Large intestine (tissue), 12 donors: ENCODE results near the gene TACC2. TPM values are rescaled to one million over a fixed set of nuclear protein-coding genes. Genes with fewer than 3 reads are reported as not detected.

Experiments
- DNase-seq, 2 donors: peaks; one replicate each; pipeline versions ENCODE4 v3.0.0 to v3.0.0-alpha.2; 2013
- H3K27ac ChIP-seq: one replicate; pipeline ENCODE4 v1.5.1; 2013; ENCODE audit warnings: low read length
- H3K27me3 ChIP-seq: 2 replicates; pipeline ENCODE4 v1.6.1; 2013; ENCODE audit warnings: low read length; ENCODE audit not compliant: control insufficient read depth, insufficient read depth
- H3K36me3 ChIP-seq: 2 replicates; pipeline ENCODE4 v1.6.1; 2013; ENCODE audit warnings: low read length; ENCODE audit not compliant: control insufficient read depth, insufficient read depth
- H3K4me1 ChIP-seq: one replicate; pipeline ENCODE4 v1.6.1; 2013; ENCODE audit warnings: low read length; ENCODE audit not compliant: control insufficient read depth, insufficient read depth
- H3K4me3 ChIP-seq: one replicate; pipeline ENCODE4 v1.5.1; 2013; ENCODE audit warnings: low read length
- H3K9me3 ChIP-seq: one replicate; pipeline ENCODE4 v1.6.1; 2013; ENCODE audit warnings: mild to moderate bottlenecking, low read depth, low read length, moderate library complexity; ENCODE audit not compliant: control insufficient read depth
- WGBS: methylation state at CpG from one replicate; pipeline ENCODE4 v1.1.5; 2013; ENCODE audit warnings: low lambda C conversion rate; ENCODE audit not compliant: insufficient coverage; 5-methylcytosine and 5-hydroxymethylcytosine counted together
- long read RNA-seq, 11 donors: transcript quantifications; one replicate each; lab custom pipeline, GENCODE V29; 2026
- polyA plus RNA-seq: library from polyadenylated mRNA; unstranded; fragments of 120-200 nt; gene quantifications from one replicate; pipeline ENCODE4 v1.2.1, GENCODE V29; 2013

TACC2 gene, protein sequence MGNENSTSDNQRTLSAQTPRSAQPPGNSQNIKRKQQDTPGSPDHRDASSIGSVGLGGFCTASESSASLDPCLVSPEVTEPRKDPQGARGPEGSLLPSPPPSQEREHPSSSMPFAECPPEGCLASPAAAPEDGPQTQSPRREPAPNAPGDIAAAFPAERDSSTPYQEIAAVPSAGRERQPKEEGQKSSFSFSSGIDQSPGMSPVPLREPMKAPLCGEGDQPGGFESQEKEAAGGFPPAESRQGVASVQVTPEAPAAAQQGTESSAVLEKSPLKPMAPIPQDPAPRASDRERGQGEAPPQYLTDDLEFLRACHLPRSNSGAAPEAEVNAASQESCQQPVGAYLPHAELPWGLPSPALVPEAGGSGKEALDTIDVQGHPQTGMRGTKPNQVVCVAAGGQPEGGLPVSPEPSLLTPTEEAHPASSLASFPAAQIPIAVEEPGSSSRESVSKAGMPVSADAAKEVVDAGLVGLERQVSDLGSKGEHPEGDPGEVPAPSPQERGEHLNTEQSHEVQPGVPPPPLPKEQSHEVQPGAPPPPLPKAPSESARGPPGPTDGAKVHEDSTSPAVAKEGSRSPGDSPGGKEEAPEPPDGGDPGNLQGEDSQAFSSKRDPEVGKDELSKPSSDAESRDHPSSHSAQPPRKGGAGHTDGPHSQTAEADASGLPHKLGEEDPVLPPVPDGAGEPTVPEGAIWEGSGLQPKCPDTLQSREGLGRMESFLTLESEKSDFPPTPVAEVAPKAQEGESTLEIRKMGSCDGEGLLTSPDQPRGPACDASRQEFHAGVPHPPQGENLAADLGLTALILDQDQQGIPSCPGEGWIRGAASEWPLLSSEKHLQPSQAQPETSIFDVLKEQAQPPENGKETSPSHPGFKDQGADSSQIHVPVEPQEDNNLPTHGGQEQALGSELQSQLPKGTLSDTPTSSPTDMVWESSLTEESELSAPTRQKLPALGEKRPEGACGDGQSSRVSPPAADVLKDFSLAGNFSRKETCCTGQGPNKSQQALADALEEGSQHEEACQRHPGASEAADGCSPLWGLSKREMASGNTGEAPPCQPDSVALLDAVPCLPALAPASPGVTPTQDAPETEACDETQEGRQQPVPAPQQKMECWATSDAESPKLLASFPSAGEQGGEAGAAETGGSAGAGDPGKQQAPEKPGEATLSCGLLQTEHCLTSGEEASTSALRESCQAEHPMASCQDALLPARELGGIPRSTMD (N-terminal part only)
- 85.5 TPM for polyA plus RNA-seq
- long read RNA-seq, donor 1, partial matches to known transcripts, result 10 of 10 reads
- long read RNA-seq, donor 1, other reads (novel, unspliced or antisense), result 0 of 10 reads
- long read RNA-seq, donor 2, partial matches to known transcripts, result 29 of 39 reads
- long read RNA-seq, donor 2, other reads (novel, unspliced or antisense), result 5 of 39 reads
- long read RNA-seq, donor 3, result 0 reads
- long read RNA-seq, donor 4, partial matches to known transcripts, result 7 of 9 reads
- long read RNA-seq, donor 4, other reads (novel, unspliced or antisense), result 0 of 9 reads
- long read RNA-seq, donor 5, partial matches to known transcripts, result 8 of 11 reads
- long read RNA-seq, donor 5, other reads (novel, unspliced or antisense), result 0 of 11 reads
- long read RNA-seq, donor 6, transcript TACC2-205 (13 exons, 3,281 nt), result major isoform, 6 of 19 reads
- long read RNA-seq, donor 6, partial matches to known transcripts, result 10 of 19 reads
- long read RNA-seq, donor 6, other reads (novel, unspliced or antisense), result 0 of 19 reads
- long read RNA-seq, donor 7, result 0 reads
- long read RNA-seq, donor 8, transcript TACC2-205 (13 exons, 3,281 nt), result major isoform, 5 of 52 reads
- long read RNA-seq, donor 8, partial matches to known transcripts, result 28 of 52 reads
- long read RNA-seq, donor 8, other reads (novel, unspliced or antisense), result 15 of 52 reads
- long read RNA-seq, donor 9, transcript TACC2-205 (13 exons, 3,281 nt), result major isoform, 5 of 22 reads
- long read RNA-seq, donor 9, partial matches to known transcripts, result 9 of 22 reads
- long read RNA-seq, donor 9, other reads (novel, unspliced or antisense), result 5 of 22 reads
- long read RNA-seq, donor 10, partial matches to known transcripts, result 34 of 47 reads
- long read RNA-seq, donor 10, other reads (novel, unspliced or antisense), result 11 of 47 reads
- long read RNA-seq, donor 11, partial matches to known transcripts, result 18 of 22 reads
- long read RNA-seq, donor 11, other reads (novel, unspliced or antisense), result 0 of 22 reads

DNA sequence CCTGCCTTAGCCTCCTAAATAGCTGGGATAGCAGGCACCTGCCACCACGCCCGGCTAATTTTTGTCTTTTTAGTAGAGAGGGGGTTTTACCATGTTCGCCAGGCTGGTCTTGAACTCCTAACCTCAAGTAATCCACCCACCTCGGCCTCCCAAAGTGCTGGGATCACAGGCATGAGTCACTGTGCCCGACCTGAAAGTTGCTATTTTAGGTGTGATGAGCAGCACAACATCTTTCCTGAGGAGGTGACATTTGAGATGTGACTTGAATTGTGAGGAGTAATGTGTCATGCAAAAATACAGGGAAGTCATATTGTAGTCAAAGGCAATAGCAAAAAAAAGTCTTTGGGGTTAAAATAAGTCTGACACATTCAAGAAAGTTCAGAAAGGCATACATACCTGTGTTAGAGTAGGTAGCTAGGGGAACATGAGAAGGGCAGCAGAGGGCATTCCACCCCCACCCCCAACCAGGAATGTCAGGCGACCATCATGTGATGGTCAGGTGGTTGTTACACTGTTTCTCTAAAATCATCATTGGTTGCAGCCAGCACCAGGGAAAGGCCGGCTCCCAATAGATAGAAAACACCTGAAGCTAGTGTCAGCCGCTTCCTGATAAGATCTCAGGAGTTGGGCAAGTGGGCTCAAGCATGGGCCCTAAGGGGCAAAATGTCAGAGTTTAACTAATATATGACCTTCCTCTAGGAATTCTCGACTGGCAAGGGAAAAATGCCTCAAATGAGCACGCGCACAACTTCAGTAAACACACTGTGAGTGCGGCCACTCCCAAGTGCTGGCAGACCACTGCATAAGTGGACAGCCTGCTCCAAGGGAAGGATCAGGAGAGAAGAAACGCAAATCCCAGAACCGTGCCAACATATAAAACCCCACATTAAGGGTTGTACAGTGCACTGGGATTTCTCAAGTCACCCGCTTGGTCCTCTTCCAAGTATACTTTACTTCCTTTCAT, at the start of gene TACC2:
TSS of gene TACC2 (plus strand) at position 803 of the 964 bp plus-strand sequence. CDS start 32,819 bp downstream, outside the sequence.
- DNase-seq, result no peak
- no peak within 1 kb of the TSS for H3K27ac ChIP-seq
- no peaks in the 10 kb centered on the region for H3K27me3 ChIP-seq
- no peak within 1 kb of the TSS for H3K4me3 ChIP-seq
- H3K36me3 ChIP-seq, result no peaks in the 10 kb centered on the region
- no CpG with 5 or more reads among the region's 15 CpGs for WGBS
- H3K4me1 ChIP-seq, result peaks cover 14% of the 10 kb centered on the region
- no peaks in the 10 kb centered on the region for H3K9me3 ChIP-seq

DNA sequence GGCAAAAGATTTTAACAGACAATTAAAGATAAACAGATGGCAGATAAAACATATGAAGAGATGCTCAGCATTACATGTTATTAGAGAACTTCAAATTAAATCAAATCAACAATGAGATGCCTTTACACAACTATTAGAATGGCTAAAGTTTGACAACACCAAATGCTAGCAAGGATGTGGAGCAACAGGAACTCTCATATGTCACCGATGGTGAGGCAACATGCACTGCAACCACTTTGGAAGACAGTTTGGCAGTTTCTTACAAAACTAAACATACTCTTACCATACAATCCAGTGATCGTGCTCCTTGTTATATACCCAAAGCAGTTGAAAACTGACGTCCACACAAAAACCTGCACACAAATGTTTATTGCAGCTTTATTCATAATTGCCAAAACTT, 47.4 kb upstream of the TACC2 start:
- no peak overlapping the region for H3K27ac ChIP-seq
- WGBS, result no CpG with 5 or more reads among the region's 3 CpGs

DNA sequence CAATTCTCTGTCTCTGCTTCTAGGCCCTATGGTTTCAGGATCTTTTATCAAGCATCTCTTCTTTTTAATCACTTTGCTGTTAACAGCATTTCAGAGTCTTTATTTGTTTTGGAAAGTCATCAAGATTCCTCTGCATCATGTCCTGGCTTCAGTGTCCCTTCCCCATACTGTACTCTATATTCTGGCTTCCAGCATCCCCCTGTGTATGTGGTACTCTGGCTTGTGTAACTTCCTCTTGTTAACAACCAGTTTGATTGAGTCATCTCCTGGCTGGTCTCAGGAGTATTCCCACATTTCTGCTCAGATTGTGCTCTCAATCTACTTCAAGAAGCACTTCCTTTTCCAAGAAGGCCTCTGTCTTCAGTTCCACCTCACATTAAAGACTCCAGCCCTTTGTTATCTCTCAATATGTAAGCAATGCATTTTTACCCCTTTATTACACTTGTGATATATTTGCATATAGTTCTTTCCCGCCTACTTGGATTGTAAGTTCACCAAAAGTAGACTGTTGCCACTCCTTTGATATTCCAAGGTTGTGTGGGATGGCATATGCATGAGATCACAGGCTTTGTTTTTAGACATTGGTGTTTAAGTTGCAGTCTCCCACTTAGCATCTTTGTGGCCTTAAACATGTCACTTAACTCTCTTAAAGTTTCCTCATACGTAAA, 46.1 kb upstream of the TACC2 start:
- peak in 1 of 2 donors; percentile 49 for DNase-seq
- no peak overlapping the region for H3K27ac ChIP-seq
- WGBS, result 22% methylated on average over 1 of the region's 2 CpGs

More for the DNA sequence above, 47.4 kb upstream of the TACC2 start:
- H3K9me3 ChIP-seq, result no peaks in the 10 kb centered on the region
- no peak for DNase-seq
- H3K36me3 ChIP-seq, result no peaks in the 10 kb centered on the region
- H3K4me3 ChIP-seq, result no peak overlapping the region
- no peaks in the 10 kb centered on the region for H3K27me3 ChIP-seq
- peaks cover 8% of the 10 kb centered on the region for H3K4me1 ChIP-seq

DNA sequence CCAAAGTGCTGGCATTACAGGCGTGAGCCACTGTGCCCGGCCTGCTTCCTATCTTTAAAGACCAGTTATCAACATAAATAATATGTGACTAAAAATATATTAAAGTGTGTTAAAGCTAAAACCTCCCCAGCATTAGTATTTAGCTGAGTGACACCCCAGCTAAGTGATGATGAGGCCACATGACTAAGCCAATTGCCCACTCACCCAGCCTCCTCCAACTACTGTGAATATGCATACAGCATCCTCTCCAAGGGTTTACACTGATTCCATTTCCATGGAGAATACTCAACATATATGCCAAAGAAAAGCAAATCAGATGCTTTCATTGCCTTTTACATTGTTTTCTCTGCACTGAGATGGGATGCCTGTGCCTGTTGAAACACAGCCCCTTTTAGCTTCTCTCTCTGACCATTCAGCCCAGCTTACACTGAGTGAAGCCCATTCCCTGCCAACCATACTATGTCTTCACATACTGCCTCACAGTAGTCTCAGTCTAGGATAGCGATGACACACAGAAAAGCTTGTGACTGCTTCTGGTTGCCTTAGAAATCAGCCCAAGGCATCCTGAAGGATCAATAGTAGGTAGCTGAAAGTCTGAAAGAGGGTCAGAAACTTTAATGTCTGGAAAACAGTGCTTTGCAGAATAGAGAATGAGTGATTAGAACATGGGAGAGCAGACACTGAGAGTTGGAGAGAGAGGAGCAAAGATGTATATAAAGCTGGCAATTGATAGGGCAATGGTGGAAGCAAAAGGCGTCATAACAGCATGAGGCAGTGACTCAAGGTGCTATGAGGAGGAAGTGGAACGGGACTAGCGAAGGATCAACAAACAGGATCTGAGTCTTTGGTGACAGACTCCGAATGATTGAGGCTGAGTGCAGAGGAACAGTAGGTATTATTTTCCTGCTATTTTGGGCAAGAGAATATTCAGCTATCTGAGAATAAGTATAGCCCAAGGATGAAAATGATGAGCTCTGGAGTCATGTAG, 41.3 kb upstream of the TACC2 start:
- no peaks in the 10 kb centered on the region for H3K9me3 ChIP-seq
- H3K4me3 ChIP-seq, result no peak overlapping the region
- no peak overlapping the region for H3K27ac ChIP-seq
- no peaks in the 10 kb centered on the region for H3K36me3 ChIP-seq
- peak in 1 of 2 donors; percentile 16 for DNase-seq
- H3K4me1 ChIP-seq, result peaks cover 23% of the 10 kb centered on the region
- H3K27me3 ChIP-seq, result no peaks in the 10 kb centered on the region
- WGBS, result no CpG with 5 or more reads among the region's 7 CpGs

More for the DNA sequence above, 46.1 kb upstream of the TACC2 start:
- H3K36me3 ChIP-seq, result no peaks in the 10 kb centered on the region
- no peaks in the 10 kb centered on the region for H3K27me3 ChIP-seq
- H3K4me3 ChIP-seq, result no peak overlapping the region
- H3K4me1 ChIP-seq, result peaks cover 6% of the 10 kb centered on the region
- no peaks in the 10 kb centered on the region for H3K9me3 ChIP-seq

DNA sequence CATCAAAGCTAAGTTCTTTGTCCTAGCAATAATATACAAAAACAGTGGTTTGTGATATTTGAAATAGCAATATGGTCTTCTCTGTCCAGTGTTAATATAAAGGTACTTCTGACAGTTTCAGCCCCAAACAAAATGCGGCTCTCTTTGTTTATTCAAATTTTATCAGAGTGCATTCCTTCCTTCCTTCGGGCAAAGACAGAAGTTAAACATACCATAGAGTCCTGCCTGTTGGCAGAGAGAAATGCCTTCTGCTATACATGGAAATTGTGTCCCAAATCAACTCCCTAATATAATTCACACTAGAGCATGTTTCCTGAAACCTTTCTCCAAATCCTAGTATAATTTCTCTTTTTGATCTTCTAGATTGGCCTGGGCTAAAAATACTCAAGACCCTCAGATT, 39.9 kb upstream of the TACC2 start:
- no peaks in the 10 kb centered on the region for H3K27me3 ChIP-seq
- no peak for DNase-seq
- H3K36me3 ChIP-seq, result no peaks in the 10 kb centered on the region
- WGBS, result no CpG with 5 or more reads among the region's 2 CpGs
- no peak overlapping the region for H3K27ac ChIP-seq
- H3K4me3 ChIP-seq, result no peak overlapping the region
- H3K4me1 ChIP-seq, result peaks cover 18% of the 10 kb centered on the region
- H3K9me3 ChIP-seq, result no peaks in the 10 kb centered on the region

DNA sequence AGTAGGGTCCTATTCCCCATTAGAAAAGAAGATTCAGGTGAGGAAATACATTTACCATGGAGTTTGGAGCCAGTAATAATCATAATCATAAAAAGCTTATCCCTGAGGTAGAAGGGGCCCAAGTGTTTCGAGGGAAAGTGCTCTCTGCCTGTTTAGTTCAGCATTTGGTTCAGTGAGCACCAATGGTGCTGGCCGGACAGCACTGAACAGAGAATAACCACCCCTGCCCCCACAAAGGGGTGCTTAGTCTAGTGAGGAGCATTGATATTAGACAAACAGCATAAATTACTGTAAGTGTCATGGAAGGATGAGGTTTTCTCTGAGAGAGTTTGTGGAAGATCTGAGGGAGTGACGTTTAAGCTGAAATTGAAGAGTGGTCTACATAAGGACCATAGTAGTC, 39.5 kb upstream of the TACC2 start:
- DNase-seq, result peak in 1 of 2 donors; percentile 50
- Histone ChIP-seq H3K27me3 (no peaks in the 10 kb centered on the region), H3K4me1 (peaks cover 18% of the 10 kb centered on the region), H3K9me3 (no peaks in the 10 kb centered on the region), H3K4me3 (no peak overlapping the region), H3K27ac (no peak overlapping the region), H3K36me3 (no peaks in the 10 kb centered on the region)
- 20% methylated on average over 1 of the region's 3 CpGs for WGBS

DNA sequence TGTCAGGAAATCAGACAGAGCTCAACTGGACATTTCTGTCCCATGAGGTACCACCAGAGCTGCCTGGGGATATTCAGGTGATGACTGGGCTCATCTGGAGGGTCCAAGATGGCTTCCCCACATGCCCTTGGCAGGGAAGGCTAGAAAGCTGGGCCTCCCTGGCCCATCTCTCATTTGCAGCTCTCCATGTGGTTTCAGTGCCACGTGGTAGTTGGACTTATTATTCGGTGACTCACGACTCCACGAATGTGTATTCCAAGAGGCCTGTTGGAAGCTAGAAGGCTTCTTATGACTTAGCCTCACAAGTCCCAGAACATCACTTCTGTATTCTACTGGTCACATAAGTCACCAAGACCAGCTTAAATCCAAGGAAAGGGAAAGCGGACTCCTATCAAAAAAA, 36.7 kb upstream of the TACC2 start:
- no peaks in the 10 kb centered on the region for H3K27me3 ChIP-seq
- H3K9me3 ChIP-seq, result no peaks in the 10 kb centered on the region
- DNase-seq, result no peak
- H3K4me1 ChIP-seq, result peaks cover 18% of the 10 kb centered on the region
- no CpG with 5 or more reads among the region's 5 CpGs for WGBS
- no peak overlapping the region for H3K27ac ChIP-seq
- no peak overlapping the region for H3K4me3 ChIP-seq
- H3K36me3 ChIP-seq, result peaks cover 10% of the 10 kb centered on the region
